Osteocyte (in vitro differentiated cells): Measurements from ENCODE around the gene SMAD4. TPM values are rescaled to one million over a fixed set of nuclear protein-coding genes. Genes with fewer than 3 reads are reported as not detected.

Experiments
- DNase-seq: peaks from one replicate; pipeline ENCODE4 v3.0.0; 2021; ENCODE audit warnings: mixed read lengths; ENCODE audit not compliant: unreplicated experiment; ENCODE audit errors: extremely low spot score
- H3K27ac Mint-ChIP-seq: one replicate; pipeline ENCODE4 v1.8.0; 2021; ENCODE audit warnings: mild to moderate bottlenecking, mixed read lengths; ENCODE audit not compliant: unreplicated experiment
- H3K27me3 Mint-ChIP-seq: one replicate; pipeline ENCODE4 v1.8.0; 2021; ENCODE audit warnings: mixed read lengths; ENCODE audit not compliant: unreplicated experiment
- H3K36me3 Mint-ChIP-seq: one replicate; pipeline ENCODE4 v1.8.0; 2021; ENCODE audit warnings: mixed read lengths; ENCODE audit not compliant: unreplicated experiment
- H3K4me1 Mint-ChIP-seq: one replicate; pipeline ENCODE4 v1.8.0; 2021; ENCODE audit warnings: mixed read lengths; ENCODE audit not compliant: unreplicated experiment
- H3K4me3 Mint-ChIP-seq: one replicate; pipeline ENCODE4 v1.8.0; 2021; ENCODE audit warnings: mild to moderate bottlenecking, moderate library complexity, mixed read lengths; ENCODE audit not compliant: unreplicated experiment
- H3K9me3 Mint-ChIP-seq: one replicate; pipeline ENCODE4 v1.8.0; 2021; ENCODE audit warnings: mixed read lengths; ENCODE audit not compliant: unreplicated experiment
- total RNA-seq: library from RNA; stranded (reverse); gene quantifications from 2 replicates; pipeline ENCODE4 v1.2.1, GENCODE V29; 2021
- TF ChIP-seq, protein P1 (sequence below): fragments of 200-600 bp; sonication (generic); IDR thresholded peaks from 2 replicates; pipeline ENCODE4 v1.5.0; 2021; ENCODE audit warnings: antibody characterized with exemption, mild to moderate bottlenecking, moderate library complexity

Gene SMAD4
- total RNA-seq, 1 donor from 2014 or later, result 132 TPM

GRCh38 chr18:51053814-51054213 is 23.8 kb downstream of the SMAD4 start:
- DNase-seq, result no peak
- Mint-ChIP-seq H3K27ac (peak overlapping the region; percentile 43), H3K36me3 (peaks cover 34% of the 10 kb centered on the region), H3K27me3 (no peaks in the 10 kb centered on the region), H3K9me3 (no peaks in the 10 kb centered on the region), H3K4me3 (no peak overlapping the region), H3K4me1 (peaks cover 8% of the 10 kb centered on the region)
- TF ChIP-seq, protein P1, sequence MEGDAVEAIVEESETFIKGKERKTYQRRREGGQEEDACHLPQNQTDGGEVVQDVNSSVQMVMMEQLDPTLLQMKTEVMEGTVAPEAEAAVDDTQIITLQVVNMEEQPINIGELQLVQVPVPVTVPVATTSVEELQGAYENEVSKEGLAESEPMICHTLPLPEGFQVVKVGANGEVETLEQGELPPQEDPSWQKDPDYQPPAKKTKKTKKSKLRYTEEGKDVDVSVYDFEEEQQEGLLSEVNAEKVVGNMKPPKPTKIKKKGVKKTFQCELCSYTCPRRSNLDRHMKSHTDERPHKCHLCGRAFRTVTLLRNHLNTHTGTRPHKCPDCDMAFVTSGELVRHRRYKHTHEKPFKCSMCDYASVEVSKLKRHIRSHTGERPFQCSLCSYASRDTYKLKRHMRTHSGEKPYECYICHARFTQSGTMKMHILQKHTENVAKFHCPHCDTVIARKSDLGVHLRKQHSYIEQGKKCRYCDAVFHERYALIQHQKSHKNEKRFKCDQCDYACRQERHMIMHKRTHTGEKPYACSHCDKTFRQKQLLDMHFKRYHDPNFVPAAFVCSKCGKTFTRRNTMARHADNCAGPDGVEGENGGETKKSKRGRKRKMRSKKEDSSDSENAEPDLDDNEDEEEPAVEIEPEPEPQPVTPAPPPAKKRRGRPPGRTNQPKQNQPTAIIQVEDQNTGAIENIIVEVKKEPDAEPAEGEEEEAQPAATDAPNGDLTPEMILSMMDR, result no peak

DNA sequence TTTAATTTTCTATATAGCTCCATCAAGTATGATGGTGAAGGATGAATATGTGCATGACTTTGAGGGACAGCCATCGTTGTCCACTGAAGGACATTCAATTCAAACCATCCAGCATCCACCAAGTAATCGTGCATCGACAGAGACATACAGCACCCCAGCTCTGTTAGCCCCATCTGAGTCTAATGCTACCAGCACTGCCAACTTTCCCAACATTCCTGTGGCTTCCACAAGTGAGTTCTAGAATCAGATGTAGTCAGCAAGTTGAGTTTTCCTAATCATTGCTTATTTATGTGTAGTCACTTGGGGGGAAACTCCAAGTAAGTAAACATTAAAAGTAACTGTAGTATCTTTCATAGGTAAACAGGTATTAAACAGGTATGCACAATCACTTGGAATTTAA is 24.8 kb downstream of the SMAD4 start:
- Mint-ChIP-seq H3K9me3 (no peaks in the 10 kb centered on the region), H3K36me3 (peaks cover 30% of the 10 kb centered on the region), H3K4me1 (peaks cover 8% of the 10 kb centered on the region), H3K27ac (no peak overlapping the region), H3K4me3 (no peak overlapping the region), H3K27me3 (no peaks in the 10 kb centered on the region)
- no peak for DNase-seq
- TF ChIP-seq, protein P1, result no peak

DNA sequence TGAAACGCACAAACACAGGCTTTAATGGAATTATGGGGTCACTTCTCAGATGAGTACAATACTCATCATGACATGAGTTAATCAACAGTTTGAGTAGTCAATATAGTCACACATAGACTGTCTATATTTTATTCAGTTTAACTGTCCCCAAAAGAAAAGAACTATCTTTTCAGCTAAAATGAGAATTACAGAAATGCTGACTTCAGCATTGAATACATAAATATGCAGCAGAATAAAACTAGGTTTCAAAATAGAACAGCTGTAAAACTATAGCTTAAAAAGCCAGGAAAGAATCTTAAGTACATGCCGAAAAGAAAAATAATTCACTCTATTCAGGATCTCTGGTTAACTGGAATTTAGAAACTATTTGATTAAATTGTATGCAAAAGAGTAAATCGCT is 30.0 kb downstream of the SMAD4 start:
- no peak overlapping the region for H3K27ac Mint-ChIP-seq
- peaks cover 3% of the 10 kb centered on the region for H3K4me1 Mint-ChIP-seq
- TF ChIP-seq, protein P1, result no peak
- H3K27me3 Mint-ChIP-seq, result no peaks in the 10 kb centered on the region
- DNase-seq, result no peak
- no peak overlapping the region for H3K4me3 Mint-ChIP-seq
- H3K9me3 Mint-ChIP-seq, result no peaks in the 10 kb centered on the region
- peaks cover 45% of the 10 kb centered on the region for H3K36me3 Mint-ChIP-seq

- H3K27me3 Mint-ChIP-seq, result no peaks in the 10 kb centered on the region
- H3K9me3 Mint-ChIP-seq, result no peaks in the 10 kb centered on the region
- H3K4me1 Mint-ChIP-seq, result peaks cover 10% of the 10 kb centered on the region
- DNase-seq, result no peak
- H3K36me3 Mint-ChIP-seq, result peaks cover 35% of the 10 kb centered on the region
- peak overlapping the region; percentile 5 for H3K27ac Mint-ChIP-seq
- TF ChIP-seq, protein P1, result no peak
- no peak overlapping the region for H3K4me3 Mint-ChIP-seq
These were observed 34.2 kb downstream of the SMAD4 start for GRCh38 chr18:51064256-51064655.

GRCh38 chr18:51066273-51066672 is 36.3 kb downstream of the SMAD4 start:
- DNase-seq, result no peak
- H3K4me1 Mint-ChIP-seq, result peaks cover 27% of the 10 kb centered on the region
- no peak overlapping the region for H3K4me3 Mint-ChIP-seq

More at GRCh38 chr18:51066273-51066672, 36.3 kb downstream of the SMAD4 start:
- no peak overlapping the region for H3K27ac Mint-ChIP-seq
- H3K9me3 Mint-ChIP-seq, result no peaks in the 10 kb centered on the region
- TF ChIP-seq, protein P1, result no peak
- peaks cover 29% of the 10 kb centered on the region for H3K36me3 Mint-ChIP-seq
- H3K27me3 Mint-ChIP-seq, result no peaks in the 10 kb centered on the region
